ENCODE results near the gene CD70.
"Not testable (repeated sequence)": the region's sequence is repeated elsewhere in the genome, so short reads cannot be mapped to it uniquely, and the experiment has no call there.

Gene CD70

DNA sequence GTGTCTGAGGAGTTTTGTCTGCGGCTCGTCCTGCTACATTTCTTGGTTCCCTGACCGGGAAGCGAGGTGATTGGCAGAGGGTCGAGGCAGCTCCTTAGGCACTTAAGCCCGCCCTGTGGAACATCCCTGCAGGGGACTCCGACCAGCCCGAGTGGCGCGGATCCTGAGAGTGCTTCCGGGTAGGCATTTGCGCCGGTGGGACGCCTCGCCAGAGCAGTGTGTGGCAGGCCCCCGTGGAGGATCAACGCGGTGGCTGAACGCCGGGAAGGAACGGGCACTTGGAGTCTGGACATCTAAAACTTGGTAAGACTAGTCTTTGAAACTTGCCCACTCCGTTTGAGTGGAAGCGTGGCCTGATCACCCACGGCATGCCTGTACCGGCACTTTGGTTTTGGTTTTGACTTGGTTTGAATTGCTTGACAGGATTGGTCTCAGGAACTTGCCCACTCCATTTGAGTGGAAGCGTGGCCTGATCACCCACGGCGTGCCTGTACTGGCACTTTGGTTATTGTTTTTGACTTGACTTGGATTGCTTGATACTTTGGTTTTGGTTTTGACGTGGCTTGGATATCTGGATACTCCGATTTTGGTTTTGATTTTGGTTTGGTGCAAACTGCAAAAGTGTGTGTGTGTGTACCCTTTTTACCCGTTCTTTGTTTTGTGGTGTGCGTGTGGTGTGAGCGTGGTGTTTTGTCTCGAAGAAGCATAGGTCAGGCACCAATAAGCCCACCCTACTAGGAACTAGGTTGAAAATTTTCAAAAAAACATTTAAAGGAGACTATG is 6.7 kb upstream of the CD70 start:
- not testable (repeated sequence) for DNase-seq

DNA sequence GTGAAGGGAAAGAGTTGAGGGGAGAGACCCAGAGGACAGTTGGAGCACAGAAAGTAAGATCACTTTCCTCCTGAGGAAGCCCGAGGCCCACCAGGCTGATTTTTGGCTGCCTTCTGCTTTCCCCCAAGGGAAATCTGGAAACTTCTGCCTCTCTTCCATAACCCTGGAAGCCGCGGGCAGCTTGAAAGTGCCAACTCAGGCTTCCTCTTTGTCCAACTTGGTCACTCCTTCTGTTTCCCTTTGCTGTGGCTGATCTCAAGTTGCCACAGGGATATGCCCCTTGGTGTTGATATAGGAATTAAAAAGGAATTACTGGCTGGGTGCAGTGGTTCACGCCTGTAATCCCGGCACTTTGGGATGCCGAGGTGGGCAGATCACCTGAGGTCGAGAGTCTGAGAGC is 5.7 kb upstream of the CD70 start:
- DNase-seq = no peak

DNA sequence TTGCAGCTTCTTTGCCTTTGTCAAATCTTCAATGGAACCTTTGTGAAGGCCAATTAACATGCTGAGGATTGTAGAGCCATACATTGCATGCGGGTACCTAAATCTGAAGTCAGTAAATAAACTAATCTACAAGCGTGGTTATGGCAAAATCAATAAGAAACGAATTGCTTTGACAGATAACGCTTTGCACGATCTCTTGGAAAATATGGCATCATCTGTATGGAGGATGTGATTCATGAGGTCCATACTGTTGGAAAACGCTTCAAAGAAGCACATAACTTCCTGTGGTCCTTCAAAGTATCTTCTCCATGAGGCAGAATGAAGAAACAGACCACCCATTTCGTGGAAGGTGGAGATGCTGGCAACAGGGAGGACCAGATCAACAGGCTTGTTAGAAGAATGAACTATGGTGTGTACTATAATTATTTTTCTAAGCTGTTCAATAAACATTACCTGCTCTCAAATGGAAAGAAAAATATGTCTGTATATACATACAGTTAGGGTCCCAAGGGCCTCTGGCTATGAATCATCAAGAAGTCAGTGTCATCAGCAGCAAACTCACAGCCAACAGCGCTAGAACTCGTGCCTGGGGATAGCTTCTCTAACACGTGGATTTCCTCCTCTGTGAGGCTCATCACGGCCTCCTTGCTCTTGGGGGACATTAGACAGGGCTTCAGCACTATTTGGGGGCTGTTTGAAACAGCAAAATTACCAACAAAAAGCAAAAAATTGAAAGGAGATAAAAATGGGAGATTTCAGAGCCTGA is 2.9 kb upstream of the CD70 start:
- DNase-seq = no peak

DNA sequence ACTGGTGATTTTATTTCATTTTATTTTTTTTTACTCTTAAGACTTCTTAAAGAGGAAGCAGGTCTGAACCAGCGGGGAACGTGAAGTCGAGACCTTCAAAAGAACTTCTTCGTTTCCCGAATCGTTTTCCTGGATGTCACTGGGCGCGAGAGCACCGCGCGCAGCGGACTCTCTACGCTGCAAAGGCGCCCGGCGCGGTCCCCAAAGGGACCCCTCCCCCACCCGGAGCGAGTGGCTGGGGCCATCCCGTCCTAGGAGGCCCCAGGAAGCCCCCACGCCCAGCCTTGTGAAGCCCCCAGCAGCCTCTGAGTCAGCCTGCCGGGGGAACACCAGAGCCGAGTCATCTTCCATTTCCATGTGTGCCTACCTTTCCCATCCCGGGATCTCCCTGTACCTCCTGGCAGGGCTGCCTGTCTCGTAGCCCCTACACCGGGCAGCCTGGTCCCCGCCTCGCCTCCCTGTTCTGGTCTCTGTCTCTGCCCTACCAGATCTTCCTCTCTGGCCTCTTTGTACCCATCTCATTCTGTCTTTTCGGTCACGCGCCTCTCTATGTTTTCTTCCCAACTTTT is 608 bp downstream of the CD70 start:
- DNase-seq = peak; percentile 40

DNA sequence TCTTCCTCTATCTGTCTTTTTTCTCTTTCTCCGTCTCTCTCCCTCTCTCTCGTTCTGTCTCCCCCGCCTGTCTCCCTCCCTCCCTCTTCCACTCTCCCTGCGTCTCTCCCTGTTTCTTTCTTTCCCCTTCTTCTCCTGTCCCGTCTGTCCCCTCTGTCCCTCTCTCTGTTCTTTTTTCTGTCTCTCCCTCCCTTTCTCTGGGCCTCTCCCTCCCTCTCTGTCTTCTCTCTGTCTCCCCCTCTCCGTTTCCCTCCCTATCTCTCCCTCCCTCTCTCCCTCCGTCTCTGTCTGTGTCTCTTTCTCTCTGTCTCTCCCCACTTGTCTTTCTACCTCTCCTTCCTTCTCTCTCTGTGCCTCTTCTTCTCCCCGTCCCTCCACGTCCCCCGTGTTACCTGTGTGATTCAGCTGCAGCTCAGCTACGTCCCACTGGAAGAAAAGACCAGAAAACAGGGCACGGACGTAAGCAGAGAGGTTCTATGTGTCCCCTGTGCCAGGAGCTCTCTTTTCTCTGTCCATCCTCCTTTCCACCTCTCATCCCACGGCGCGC is 1.2 kb downstream of the CD70 start:
- DNase-seq = no peak

DNA sequence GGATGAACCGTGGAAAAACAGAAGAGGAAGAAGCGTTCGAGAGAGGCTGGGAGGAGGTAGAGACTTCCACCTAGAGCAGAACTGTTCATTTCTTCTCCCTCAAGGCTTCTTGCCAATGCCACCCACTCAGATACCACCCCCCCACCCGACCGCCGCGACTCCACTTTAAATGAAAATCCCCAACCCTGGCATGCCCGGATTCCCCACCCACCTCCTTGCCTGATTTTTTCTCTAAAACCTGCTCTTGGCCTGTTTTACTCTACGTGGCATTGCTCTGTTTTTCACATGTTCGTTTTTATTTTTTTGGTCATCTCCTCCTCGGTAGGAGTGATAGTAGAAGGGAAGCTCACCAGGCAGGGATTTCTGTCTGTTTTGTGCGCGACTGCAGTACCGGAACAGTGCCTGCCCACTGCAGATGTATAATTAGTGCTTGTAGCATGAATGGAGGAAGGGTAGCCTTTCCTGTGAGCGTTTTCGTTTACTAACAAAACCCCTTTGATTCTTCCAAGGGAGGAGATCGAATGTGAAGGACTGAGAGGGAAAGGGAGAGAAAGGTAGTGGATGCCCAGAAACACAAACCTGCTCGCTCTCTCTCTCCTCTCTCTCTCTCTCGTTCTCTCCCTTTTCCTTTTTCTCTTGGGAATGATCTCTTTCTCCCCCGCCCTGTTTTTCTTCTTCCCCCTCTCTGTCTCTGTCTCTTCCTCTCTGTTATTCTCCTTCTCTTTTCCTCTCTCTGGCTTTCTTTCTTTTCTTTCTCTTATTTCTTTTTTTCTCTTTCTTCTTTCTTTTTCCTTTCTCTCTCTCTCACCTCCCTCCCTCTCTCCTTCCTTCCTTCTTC is 2.2 kb downstream of the CD70 start:
- peak; percentile 40 for DNase-seq

DNA sequence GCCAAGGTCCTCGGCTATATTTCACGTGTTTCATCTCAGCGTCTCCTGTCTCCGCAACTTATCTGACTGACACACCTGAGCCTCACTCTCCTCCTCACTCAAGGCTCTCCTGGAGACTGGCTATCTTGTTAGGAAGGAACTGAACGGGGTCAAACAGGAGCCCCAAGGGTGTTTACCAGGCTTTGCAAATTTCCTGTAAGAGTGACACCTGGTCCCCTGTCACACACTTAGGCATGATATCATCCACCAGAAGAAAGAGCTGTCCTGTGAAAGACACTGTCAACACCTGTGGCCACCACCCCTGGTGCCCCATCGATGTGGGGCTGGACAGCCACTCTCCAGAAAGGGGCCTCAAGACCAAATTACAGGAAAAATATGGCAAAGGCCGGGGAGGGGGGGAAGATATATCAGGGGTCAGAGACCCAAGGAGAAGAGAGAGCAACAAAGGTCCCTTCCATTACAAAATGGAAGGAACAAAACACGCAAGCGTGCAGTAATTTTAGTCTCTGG is 2.9 kb downstream of the CD70 start:
- DNase-seq = no peak

DNA sequence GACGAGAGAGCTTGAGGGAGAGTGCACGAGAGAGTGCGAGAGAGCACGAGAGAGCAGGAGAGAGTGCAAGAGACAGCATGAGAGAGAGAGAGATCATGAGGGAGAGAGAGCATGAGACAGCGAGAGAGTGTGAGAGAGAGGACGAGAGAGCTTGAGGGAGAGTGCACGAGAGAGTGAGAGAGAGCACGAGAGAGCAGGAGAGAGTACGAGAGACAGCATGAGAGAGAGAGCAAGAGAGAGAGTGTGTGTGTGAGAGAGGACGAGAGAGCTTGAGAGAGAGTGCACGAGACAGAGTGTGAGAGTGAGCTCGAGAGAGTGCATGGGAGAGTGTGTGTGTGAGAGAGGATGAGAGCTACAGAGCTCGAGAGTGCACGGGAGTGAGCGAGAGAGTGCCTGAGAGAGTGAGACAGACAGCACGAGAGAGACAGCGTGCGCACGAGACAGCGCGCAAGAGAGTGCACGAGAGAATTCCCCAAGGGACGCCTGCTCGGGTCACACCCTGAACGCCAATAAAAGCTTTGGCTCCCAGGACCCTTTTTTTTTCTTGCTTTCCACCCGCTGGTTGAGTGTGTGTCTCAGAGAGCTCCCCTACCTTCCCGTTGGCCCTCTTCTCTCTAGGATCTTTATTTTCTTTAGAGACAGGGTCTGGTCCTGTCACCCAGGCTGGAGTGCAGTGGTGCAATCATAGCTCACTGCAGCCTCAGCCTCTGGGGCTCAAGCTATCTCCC is 3.7 kb downstream of the CD70 start:
- peak; percentile 23 for DNase-seq

DNA sequence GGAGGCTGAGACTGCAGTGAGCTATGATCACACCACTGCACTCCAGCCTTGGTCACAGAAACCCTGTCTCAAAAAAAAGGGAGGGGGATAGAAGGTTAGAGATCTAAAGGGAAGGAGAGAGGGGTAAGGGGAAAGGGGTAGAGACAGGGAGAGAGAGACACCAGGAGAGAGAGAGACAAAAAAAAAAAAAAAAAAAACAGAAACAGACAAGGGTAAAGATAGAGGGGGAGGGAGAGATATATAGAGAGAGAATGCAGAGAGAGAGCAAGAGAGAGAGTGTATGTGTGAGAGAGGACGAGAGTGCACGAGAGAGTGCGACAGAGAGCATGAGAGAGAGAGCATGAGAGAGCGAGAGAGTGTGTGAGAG is 4.2 kb downstream of the CD70 start:
- no peak for DNase-seq

DNA sequence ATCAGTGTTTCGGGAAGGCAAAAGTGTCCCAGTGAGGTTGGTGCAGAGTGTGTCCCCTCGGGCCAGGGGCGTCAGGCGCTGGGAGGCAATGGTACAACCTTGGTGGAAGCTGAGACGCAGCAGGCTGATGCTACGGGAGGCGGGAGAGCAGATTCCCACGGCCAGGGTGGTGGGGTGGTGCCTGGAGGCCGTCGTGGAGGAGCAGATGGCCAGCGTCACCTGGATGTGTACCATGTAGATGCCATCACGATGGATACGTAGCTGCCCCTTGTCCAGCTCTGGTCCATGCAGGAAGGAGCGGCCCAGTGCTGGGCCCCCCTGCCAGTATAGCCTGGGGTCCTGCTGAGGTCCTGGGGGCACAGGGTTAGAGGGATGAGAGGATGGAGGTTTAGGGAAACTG is 4.9 kb downstream of the CD70 start:
- DNase-seq = no peak

DNA sequence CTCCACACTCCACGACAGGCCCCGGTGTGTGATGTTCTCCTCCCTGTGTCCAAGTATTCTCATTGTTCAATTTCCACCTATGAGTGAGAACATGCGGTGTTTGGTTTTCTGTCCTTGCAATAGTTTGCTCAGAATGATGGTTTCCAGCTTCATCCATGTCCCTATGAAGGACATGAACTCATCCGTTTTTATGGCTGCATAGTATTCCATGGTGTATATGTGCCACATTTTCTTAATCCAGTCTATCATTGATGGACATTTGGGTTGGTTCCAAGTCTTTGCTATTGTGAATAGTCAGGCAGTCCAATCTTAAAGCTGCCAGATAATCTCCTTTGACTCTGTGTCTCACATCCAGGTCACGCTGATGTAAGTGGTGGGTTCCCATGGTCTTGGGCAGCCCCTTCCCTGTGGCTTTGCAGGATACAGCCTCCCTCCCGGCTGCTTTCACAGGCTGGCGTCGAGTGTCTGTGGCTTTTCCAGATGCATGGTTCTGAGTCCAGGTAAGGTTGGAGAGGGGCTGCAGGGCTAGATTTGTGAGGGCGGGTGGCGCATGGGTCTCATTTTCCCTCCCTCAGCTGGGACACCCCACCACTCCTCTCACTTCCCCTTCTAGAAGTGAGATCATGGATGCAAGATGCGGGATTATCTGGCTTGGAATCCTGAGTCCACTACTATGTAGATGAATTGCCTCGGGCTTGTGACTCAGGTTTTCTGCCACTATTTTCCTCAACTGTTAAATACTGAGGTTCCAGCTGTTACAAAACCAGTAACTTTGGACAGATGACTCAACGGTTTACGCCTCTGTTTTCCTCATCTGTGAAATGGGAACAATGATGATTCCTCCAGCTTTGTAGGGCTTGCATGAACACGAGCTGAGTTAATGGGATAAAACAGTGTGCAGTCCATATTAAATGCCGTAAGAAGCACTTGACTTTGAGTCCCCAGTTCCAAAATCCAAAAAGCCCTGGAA is 8.2 kb downstream of the CD70 start:
- DNase-seq = not testable (repeated sequence)

DNA sequence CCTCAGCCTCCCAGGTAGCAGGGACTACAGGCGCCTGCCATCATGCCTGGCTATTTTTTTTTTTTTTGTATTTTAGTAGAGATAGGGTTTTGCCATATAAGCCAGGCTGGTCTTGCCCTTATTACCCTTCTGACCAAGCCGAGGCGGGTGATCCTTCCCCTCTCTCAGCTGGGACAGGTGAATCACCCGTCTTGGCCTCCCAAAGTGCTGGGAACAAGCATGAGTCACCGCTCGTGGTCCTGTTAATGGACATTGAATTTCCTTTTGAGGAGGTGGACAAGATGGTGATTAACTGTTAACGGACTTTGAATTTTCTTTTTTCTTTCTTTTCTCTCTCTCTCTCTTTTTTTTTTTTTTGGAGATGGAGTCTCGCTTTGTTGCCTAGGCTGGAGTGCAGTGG is 10.6 kb downstream of the CD70 start:
- no peak for DNase-seq

DNA sequence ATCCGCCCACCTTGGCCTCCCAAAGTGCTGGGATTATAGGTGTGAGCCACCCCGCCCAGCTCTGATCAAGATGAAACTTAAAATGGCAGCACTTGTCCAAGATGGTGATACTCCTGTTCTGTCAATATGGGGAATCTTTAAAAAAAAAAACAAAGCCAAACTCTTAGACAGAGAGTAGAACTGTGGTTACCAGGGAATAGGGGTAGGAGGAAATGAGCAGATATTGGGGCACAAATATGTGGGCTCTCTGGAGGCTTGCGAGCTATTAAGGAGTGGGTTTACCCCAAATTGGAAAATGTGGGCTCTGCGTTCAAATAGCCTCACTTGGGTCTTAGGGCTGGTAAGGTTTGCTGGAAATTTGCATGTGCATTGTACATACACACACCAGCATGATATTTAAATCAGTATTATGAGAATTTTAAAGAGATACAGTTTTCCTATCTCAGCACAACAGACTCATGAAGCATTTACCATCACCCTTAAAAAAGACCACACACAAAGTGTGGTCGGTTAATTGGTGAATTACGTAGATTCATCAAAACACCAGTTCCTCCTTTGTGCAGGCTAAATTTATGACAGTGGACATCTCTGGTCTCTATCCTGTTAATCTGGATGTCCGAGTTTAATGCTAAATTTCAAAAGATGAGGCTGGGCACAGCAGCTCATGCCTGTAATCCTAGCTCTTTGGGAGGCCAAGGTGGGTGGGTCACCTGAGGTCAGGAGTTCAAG is 11.3 kb downstream of the CD70 start:
- no peak for DNase-seq

DNA sequence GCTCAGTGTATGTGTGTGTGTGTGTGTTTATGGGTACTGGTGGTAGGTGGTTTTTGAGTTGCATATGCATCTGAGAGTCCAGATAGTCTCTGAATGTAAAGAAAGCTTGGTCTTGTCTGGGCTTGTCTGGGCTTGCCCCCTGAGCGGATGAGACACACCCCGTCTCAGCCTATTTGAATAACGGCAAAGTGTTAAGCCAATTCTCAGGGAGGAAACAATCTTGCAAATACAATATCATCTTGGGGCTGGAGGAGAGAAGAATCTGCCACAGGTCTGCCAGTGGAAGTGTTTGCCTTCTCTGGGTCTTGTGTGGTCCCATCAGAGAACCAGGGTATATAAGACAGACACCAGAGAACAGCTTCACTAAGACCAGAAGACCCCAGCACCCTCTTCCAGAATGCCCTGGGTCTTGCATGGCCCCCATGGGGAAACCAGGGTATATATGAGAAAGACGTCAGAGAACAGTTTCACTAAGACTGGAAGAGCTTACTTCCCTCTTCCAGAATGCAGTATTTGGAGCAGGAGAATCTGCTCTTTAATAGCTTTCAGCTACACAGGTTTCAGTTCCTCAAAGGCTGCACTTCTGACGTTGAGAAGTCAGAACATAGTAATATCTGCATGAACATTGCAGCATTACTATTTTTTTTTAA is 13.3 kb downstream of the CD70 start:
- no peak for DNase-seq

DNA sequence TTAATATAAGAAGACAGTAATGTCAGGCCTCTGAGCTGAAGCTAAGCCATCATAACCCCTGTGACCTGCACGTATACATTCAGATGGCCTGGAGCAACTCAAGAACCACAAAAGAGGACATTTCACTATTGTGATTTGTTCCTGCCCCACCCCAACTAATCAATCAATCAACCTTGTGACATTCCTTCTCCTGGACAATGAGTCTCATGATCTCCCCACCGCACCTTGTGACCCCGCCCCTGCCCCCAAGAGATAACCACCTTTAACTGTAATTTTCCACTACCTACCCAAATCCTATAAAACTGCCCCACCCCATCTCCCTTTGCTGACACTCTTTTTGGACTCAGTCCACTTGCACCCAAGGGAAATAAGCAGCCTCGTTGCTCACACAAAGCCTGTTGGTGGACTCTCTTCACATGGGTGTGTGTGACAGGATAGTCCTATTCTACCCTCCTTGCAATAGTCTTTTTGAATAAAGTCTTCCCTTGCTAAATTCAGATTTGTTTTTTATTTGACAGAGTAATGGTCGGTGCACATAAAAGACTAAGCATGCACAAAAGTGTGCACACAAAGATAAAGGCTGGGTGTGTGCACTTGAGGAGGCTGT is 14.0 kb downstream of the CD70 start:
- DNase-seq = no peak

DNA sequence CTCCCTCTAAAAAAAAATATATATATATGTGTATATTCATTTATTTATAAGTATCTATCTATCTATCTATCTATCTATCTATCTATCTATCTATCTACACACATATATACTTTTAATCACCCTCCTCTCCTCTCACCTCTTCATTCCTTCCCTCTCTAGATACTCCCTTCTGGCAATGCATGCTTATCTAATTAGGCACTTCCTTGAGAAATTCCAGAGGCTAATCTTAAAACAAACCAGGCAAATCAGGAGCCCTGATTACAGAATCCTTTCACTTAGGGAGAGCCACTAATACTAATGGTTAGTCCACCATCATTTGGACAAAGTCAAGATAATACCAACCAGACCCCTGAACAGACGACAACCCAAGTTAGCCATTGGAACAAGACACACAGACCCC is 17.6 kb downstream of the CD70 start:
- DNase-seq = no peak

DNA sequence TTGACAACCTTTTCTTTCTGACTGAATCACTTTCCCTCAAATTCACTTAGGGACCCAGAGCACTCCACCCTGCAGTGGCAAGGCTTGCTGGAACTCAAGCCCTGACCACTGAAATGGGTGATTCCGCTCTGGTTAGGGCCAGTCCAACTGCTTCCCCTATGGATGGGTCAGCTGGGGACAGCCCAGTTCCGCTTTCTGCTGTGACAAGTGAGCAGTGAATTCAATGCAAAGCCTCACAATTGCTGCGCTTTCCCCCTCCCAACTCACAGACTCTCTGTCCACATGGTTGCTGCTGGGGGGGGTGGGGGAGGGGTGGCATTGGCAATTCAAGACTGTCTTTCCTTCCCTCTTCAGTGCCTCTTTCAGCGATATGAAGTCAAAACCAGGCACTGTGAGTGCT is 18.7 kb downstream of the CD70 start:
- no peak for DNase-seq

DNA sequence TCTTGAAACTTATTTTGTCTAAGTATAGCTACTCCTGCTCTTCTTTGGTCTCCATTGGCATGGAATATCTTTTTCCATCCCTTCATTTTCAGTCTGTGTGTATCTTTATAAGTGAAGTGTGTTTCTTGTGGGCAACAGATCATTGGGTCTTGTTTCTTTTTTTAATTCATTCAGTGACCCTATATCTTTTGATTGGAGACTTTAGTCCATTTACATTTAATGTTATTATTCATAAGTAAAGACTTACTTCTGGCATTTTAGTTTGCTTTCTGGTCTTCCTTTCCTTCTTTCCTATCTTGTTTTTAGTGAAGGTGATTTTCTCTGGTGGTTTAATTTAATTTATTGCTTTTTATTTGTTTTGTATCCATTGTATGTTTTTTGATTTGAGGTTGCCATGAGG is 19.8 kb downstream of the CD70 start:
- DNase-seq = no peak

DNA sequence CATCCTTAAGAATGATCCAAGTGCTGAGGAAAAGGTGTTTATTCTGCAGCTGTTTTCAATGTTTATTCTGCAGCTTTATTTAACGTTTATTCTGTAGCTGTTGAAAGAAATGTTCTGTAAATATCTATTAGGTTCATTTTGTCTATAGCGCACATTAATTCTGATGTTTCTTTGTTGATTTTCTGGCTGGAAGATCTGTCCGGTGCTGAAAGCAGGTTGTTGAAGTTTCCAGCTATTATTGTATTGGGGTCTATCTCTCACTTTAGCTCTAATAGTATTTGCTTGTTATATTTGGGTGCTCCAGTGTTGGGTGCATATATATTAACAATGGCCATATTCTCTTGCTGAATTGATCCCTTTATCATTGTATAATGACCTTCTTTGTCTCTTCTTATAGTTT is 20.2 kb downstream of the CD70 start:
- no peak for DNase-seq

Measured in stimulated activated CD4-positive, alpha-beta T cell treated with anti-CD3 and anti-CD28 coated beads, Interleukin-15, amount 100 ng/mL, for 24 hours (primary cell).